ENCODE data around the gene SUN5. TPM values are rescaled to one million over a fixed set of nuclear protein-coding genes. Genes with fewer than 3 reads are reported as not detected.

Gene SUN5
- total RNA-seq, 1 donor, result not detected

GRCh38 chr20:33019465-33020277 lies 15.4 kb upstream of the SUN5 start:
- no peak overlapping the region for H3K4me3 ChIP-seq (ENCODE audit: low read depth, low read length)
- DNase-seq (ENCODE audit: low read depth), result no peak
- TF ChIP-seq CTCF (IDR thresholded peaks at IDR 0.05; ENCODE audit: insufficient read depth, low read length), result no peak

GRCh38 chr20:33018169-33018931 lies 14.1 kb upstream of the SUN5 start:
- no peak for TF ChIP-seq CTCF (IDR thresholded peaks at IDR 0.05; ENCODE audit: insufficient read depth, low read length)

GRCh38 chr20:33017542-33017941 lies 13.3 kb upstream of the SUN5 start:
- H3K4me3 ChIP-seq (ENCODE audit: low read depth, low read length), result no peak overlapping the region
- TF ChIP-seq CTCF (IDR thresholded peaks at IDR 0.05; ENCODE audit: insufficient read depth, low read length), result no peak
- no peak for DNase-seq (ENCODE audit: low read depth)

More at GRCh38 chr20:33018169-33018931, 14.1 kb upstream of the SUN5 start:
- no peak for DNase-seq (ENCODE audit: low read depth)
- H3K4me3 ChIP-seq (ENCODE audit: low read depth, low read length), result no peak overlapping the region

GRCh38 chr20:33016581-33017109 lies 12.4 kb upstream of the SUN5 start:
- no peak overlapping the region for H3K4me3 ChIP-seq (ENCODE audit: low read depth, low read length)
- TF ChIP-seq CTCF (IDR thresholded peaks at IDR 0.05; ENCODE audit: insufficient read depth, low read length), result no peak
- DNase-seq (ENCODE audit: low read depth), result no peak

- no peak for DNase-seq (ENCODE audit: low read depth)
- no peak for TF ChIP-seq CTCF (IDR thresholded peaks at IDR 0.05; ENCODE audit: insufficient read depth, low read length)
Measured at GRCh38 chr20:33015700-33016580, 11.7 kb upstream of the SUN5 start.

GRCh38 chr20:33015114-33015484 lies 10.9 kb upstream of the SUN5 start:
- no peak overlapping the region for H3K4me3 ChIP-seq (ENCODE audit: low read depth, low read length)
- no peak for DNase-seq (ENCODE audit: low read depth)
- no peak for TF ChIP-seq CTCF (IDR thresholded peaks at IDR 0.05; ENCODE audit: insufficient read depth, low read length)

More at GRCh38 chr20:33015700-33016580, 11.7 kb upstream of the SUN5 start:
- no peak overlapping the region for H3K4me3 ChIP-seq (ENCODE audit: low read depth, low read length)
